Fibroblast of skin of left quadriceps (primary cell): ENCODE measurements around the gene SYNPO2.

Experiments
- DNase-seq, 2 experiments: peaks; one replicate each; pipeline ENCODE4 v3.0.0-alpha.2; 2013; ENCODE audit warnings: low read depth in 2 of 2

Gene SYNPO2

GRCh38 chr4:118930255-118930654 is 41.6 kb downstream of the SYNPO2 start:
- DNase-seq, result no peak

- no peak for DNase-seq
These were observed 43.1 kb downstream of the SYNPO2 start for GRCh38 chr4:118931786-118932185.

GRCh38 chr4:118935819-118936218 is 47.2 kb downstream of the SYNPO2 start:
- no peak for DNase-seq

GRCh38 chr4:118936406-118936805 is 47.8 kb downstream of the SYNPO2 start:
- DNase-seq, result no peak

- no peak for DNase-seq
These were observed 50.6 kb downstream of the SYNPO2 start for GRCh38 chr4:118939169-118939783.

GRCh38 chr4:118941149-118941548 is 52.5 kb downstream of the SYNPO2 start:
- DNase-seq, result no peak

GRCh38 chr4:118941799-118942198 is 53.1 kb downstream of the SYNPO2 start:
- no peak for DNase-seq

- no peak for DNase-seq
These were observed 53.8 kb downstream of the SYNPO2 start for GRCh38 chr4:118942465-118942864.

GRCh38 chr4:118947095-118947494 is 58.4 kb downstream of the SYNPO2 start:
- DNase-seq, result no peak

GRCh38 chr4:118948545-118949144 is 60.0 kb downstream of the SYNPO2 start:
- DNase-seq, result no peak

GRCh38 chr4:118950224-118950623 is 61.6 kb downstream of the SYNPO2 start:
- no peak for DNase-seq

- DNase-seq, result no peak
These were observed 62.4 kb downstream of the SYNPO2 start for GRCh38 chr4:118950929-118951570.

GRCh38 chr4:118953276-118953675 is 64.6 kb downstream of the SYNPO2 start:
- DNase-seq, result no peak

- no peak for DNase-seq
These were observed 65.6 kb downstream of the SYNPO2 start for GRCh38 chr4:118954246-118954645.

- DNase-seq, result peak; percentile 74 to 75
These were observed 66.9 kb downstream of the SYNPO2 start for GRCh38 chr4:118955515-118955914.

GRCh38 chr4:118957722-118958445 is 69.2 kb downstream of the SYNPO2 start:
- DNase-seq, result no peak

GRCh38 chr4:118962540-118962939 is 73.9 kb downstream of the SYNPO2 start:
- DNase-seq, result no peak

- DNase-seq, result peak; percentile 70 to 74
These were observed 76.3 kb downstream of the SYNPO2 start for GRCh38 chr4:118964891-118965411.

GRCh38 chr4:118967393-118967792 is 78.7 kb downstream of the SYNPO2 start:
- no peak for DNase-seq

GRCh38 chr4:118968005-118968404 is 79.4 kb downstream of the SYNPO2 start:
- DNase-seq, result peak; percentile 77 to 82

- DNase-seq, result no peak
These were observed 80.2 kb downstream of the SYNPO2 start for GRCh38 chr4:118968813-118969212.

GRCh38 chr4:118969359-118969758 is 80.7 kb downstream of the SYNPO2 start:
- no peak for DNase-seq
